HL-60 (cell line): Measurements from ENCODE around the gene IMMP2L.

ENCODE experiments used
- DNase-seq, 2 experiments: peaks; one replicate each; pipeline ENCODE4 v3.0.0-alpha.2; 2010 to 2020; ENCODE audit warnings: low read depth in 1 of 2, low spot score in 1 of 2
- H3K27ac ChIP-seq: fragments of 250-450 bp; sonication (Bioruptor Pico); replicated peaks from 2 replicates; pipeline ENCODE4 v1.5.1; 2020; ENCODE audit warnings: mild to moderate bottlenecking, moderate library complexity
- H3K27me3 ChIP-seq: fragments of 250-450 bp; sonication (Bioruptor Pico); 2 replicates; pipeline ENCODE4 v1.5.1; 2021; ENCODE audit warnings: mild to moderate bottlenecking, moderate library complexity; ENCODE audit not compliant: insufficient read depth, poor library complexity, severe bottlenecking
- H3K4me3 ChIP-seq: replicated peaks from 2 replicates; pipeline ENCODE4 v1.5.1; 2011; ENCODE audit warnings: mild to moderate bottlenecking, control low read depth, low read length; ENCODE audit not compliant: insufficient read depth
- GABPA ChIP-seq: IDR thresholded peaks from 2 replicates; pipeline ENCODE4 v1.6.1; 2012; ENCODE audit warnings: low read depth
- POLR2AphosphoS5 ChIP-seq: IDR thresholded peaks from 2 replicates; pipeline ENCODE4 v1.6.1; 2012; ENCODE audit warnings: low read depth
- SPI1 ChIP-seq: IDR thresholded peaks from 2 replicates; pipeline ENCODE4 v1.6.1; 2012; ENCODE audit warnings: low read depth, mild to moderate bottlenecking, borderline replicate concordance
- TF ChIP-seq, protein P1 (sequence below): IDR thresholded peaks from 2 replicates; pipeline ENCODE4 v1.6.1; 2012; ENCODE audit warnings: low read depth; ENCODE audit not compliant: insufficient replicate concordance
- TF ChIP-seq, protein P2 (sequence below): IDR thresholded peaks from one replicate; pipeline ENCODE4 v1.5.1; 2011; ENCODE audit warnings: low read length, control low read depth, inconsistent platforms; ENCODE audit not compliant: insufficient read depth

The IMMP2L gene

DNA sequence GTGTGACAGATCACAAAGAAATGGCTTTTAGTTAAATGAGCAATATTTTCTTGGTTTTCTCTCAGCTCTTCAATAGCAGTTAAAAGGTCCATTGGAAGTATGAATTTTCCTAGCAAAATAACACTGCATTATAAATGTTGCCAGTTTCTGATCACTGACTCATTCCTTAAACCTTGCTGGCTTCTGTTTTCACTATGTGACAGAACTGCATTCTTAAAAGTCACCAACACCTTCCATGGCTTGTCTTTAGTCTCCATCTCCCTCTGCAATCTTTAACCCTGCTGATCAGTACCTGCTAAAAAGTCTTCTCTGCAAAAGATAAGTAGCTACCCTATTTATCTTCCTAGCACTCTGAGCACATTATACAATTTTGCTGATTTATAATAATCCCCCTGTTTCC is 876.4 kb downstream of the IMMP2L start:
- Histone ChIP-seq H3K4me3 (no peak overlapping the region), H3K27me3 (no peaks in the 10 kb centered on the region), H3K27ac (no peak overlapping the region)
- no peak for DNase-seq
- no peak for TF ChIP-seq POLR2AphosphoS5
- TF ChIP-seq GABPA = no peak
- TF ChIP-seq, protein P1, sequence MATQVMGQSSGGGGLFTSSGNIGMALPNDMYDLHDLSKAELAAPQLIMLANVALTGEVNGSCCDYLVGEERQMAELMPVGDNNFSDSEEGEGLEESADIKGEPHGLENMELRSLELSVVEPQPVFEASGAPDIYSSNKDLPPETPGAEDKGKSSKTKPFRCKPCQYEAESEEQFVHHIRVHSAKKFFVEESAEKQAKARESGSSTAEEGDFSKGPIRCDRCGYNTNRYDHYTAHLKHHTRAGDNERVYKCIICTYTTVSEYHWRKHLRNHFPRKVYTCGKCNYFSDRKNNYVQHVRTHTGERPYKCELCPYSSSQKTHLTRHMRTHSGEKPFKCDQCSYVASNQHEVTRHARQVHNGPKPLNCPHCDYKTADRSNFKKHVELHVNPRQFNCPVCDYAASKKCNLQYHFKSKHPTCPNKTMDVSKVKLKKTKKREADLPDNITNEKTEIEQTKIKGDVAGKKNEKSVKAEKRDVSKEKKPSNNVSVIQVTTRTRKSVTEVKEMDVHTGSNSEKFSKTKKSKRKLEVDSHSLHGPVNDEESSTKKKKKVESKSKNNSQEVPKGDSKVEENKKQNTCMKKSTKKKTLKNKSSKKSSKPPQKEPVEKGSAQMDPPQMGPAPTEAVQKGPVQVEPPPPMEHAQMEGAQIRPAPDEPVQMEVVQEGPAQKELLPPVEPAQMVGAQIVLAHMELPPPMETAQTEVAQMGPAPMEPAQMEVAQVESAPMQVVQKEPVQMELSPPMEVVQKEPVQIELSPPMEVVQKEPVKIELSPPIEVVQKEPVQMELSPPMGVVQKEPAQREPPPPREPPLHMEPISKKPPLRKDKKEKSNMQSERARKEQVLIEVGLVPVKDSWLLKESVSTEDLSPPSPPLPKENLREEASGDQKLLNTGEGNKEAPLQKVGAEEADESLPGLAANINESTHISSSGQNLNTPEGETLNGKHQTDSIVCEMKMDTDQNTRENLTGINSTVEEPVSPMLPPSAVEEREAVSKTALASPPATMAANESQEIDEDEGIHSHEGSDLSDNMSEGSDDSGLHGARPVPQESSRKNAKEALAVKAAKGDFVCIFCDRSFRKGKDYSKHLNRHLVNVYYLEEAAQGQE = no peak
- TF ChIP-seq SPI1 = no peak
- TF ChIP-seq, protein P2, sequence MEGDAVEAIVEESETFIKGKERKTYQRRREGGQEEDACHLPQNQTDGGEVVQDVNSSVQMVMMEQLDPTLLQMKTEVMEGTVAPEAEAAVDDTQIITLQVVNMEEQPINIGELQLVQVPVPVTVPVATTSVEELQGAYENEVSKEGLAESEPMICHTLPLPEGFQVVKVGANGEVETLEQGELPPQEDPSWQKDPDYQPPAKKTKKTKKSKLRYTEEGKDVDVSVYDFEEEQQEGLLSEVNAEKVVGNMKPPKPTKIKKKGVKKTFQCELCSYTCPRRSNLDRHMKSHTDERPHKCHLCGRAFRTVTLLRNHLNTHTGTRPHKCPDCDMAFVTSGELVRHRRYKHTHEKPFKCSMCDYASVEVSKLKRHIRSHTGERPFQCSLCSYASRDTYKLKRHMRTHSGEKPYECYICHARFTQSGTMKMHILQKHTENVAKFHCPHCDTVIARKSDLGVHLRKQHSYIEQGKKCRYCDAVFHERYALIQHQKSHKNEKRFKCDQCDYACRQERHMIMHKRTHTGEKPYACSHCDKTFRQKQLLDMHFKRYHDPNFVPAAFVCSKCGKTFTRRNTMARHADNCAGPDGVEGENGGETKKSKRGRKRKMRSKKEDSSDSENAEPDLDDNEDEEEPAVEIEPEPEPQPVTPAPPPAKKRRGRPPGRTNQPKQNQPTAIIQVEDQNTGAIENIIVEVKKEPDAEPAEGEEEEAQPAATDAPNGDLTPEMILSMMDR = no peak

DNA sequence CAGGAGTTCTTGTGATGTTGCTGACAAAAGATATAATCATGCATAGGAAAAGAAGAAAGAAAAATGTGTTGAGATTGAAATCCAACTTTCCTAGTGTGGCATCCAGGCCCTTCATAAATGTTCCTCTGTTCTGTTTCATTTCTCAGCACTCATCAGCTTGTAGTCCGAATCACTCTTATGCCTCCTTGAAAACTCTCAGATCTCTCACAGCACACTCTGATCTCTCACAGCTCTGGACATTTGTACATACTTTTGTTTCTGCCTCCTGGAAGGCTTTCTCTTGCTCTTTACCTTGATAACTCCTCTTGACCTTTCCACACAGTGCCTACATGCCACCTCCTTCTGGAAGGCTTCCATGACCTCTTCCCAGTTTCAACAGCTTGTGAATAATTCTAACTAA is 880.4 kb downstream of the IMMP2L start:
- H3K4me3 ChIP-seq = no peak overlapping the region
- no peaks in the 10 kb centered on the region for H3K27me3 ChIP-seq
- TF ChIP-seq, protein P1 = no peak
- TF ChIP-seq POLR2AphosphoS5 = no peak
- no peak overlapping the region for H3K27ac ChIP-seq
- no peak for DNase-seq

DNA sequence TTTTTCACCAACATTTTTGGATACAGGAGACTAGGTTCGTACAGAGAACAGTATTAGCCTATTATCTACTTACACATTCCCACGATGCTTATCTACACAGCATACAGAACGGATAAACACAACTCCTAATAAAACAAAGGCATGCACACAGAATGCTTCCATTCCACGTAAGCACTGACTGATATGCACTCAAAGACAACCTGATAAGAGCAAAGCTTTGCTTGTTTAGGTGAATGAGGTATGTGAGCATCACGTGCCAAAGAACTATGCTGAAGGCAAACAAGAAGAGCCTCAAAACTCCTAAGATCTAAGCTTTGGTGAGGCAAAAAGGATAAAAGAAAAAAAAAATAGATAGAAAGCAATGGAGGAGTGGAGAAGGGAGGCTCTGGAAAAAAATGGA is 884.9 kb downstream of the IMMP2L start:
- H3K27ac ChIP-seq = no peak overlapping the region
- H3K4me3 ChIP-seq = no peak overlapping the region
- no peaks in the 10 kb centered on the region for H3K27me3 ChIP-seq
- TF ChIP-seq GABPA (no peak), SPI1 (no peak), POLR2AphosphoS5 (no peak)
- TF ChIP-seq, protein P2 = no peak
- TF ChIP-seq, protein P1 = no peak
- no peak for DNase-seq

DNA sequence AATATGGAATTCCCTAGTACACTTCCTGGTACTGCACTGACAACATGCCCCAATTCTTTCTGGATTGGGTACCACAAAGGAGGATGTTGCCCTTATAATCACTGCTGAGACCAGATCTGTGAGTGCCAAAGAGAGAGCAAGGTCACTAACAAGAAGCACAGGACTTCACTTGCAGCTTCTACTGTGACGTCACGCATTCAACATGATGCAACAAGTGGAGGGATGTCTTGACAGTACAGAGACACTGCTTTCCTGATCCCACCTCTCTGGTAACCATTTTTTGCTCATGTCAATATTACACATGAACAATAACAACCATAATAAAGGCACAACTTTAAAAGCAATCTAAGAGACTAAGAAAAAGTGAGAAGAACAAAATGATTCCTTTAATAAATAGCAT is 885.5 kb downstream of the IMMP2L start:
- TF ChIP-seq SPI1 (no peak), POLR2AphosphoS5 (no peak), GABPA (no peak)
- TF ChIP-seq, protein P2 = no peak
- TF ChIP-seq, protein P1 = no peak
- no peaks in the 10 kb centered on the region for H3K27me3 ChIP-seq
- no peak for DNase-seq
- no peak overlapping the region for H3K4me3 ChIP-seq
- no peak overlapping the region for H3K27ac ChIP-seq
